Measurements from ENCODE around the gene ANK3.

- TF ChIP-seq CTCF (conservative IDR thresholded peaks at IDR 0.05 in 1 of 2, IDR thresholded peaks at IDR 0.05 in 1 of 2; ENCODE audit: low read depth in 1 of 2, low read length in 2 of 2) (no peak), EZH2 (IDR thresholded peaks at IDR 0.05; ENCODE audit: low read length, missing control alignments) (no peak)
Measured at GRCh38 chr10:60309891-60310290, 79.8 kb downstream of the ANK3 start.

Data from fibroblast of lung (primary cell).